ENCODE measurements around the gene PTEN. TPM values are rescaled to one million over a fixed set of nuclear protein-coding genes. Genes with fewer than 3 reads are reported as not detected.
"Not testable (repeated sequence)": the region's sequence is repeated elsewhere in the genome, so short reads cannot be mapped to it uniquely, and the experiment has no call there.

Gene PTEN
- polyA plus RNA-seq, 2 donors = 18.2 to 25.2 TPM

- H3K9me3 ChIP-seq (ENCODE audit: control insufficient read depth in 2 of 2, insufficient read depth in 1 of 2, low read depth in 1 of 2, low read length in 1 of 2); H3K36me3 ChIP-seq (ENCODE audit: control insufficient read depth in 2 of 2, insufficient read depth in 2 of 2, low read length in 1 of 2); H3K27ac ChIP-seq (ENCODE audit: low read depth in 2 of 2, low read length in 1 of 2); H3K4me1 ChIP-seq (ENCODE audit: control insufficient read depth in 2 of 2, insufficient read depth in 2 of 2, low read length in 1 of 2); H3K4me3 ChIP-seq (ENCODE audit: low read depth in 1 of 2, low read length in 2 of 2); H3K27me3 ChIP-seq (ENCODE audit: control insufficient read depth in 1 of 2, insufficient read depth in 2 of 2, low read length in 2 of 2): not testable (repeated sequence)
- 96 to 97% methylated on average over 4 of the region's 4 CpGs for WGBS, 2 donors
These were observed 34.4 kb upstream of the PTEN start for GRCh38 chr10:87829051-87829450.

GRCh38 chr10:87829986-87830729 lies 33.3 kb upstream of the PTEN start:
- Histone ChIP-seq H3K27me3 (ENCODE audit: control insufficient read depth in 1 of 2, insufficient read depth in 2 of 2, low read length in 2 of 2) (no peaks in the 10 kb centered on the region), H3K4me3 (ENCODE audit: low read depth in 1 of 2, low read length in 2 of 2) (no peak overlapping the region), H3K36me3 (ENCODE audit: control insufficient read depth in 2 of 2, insufficient read depth in 2 of 2, low read length in 1 of 2) (no peaks in the 10 kb centered on the region), H3K4me1 (ENCODE audit: control insufficient read depth in 2 of 2, insufficient read depth in 2 of 2, low read length in 1 of 2) (no peaks in the 10 kb centered on the region), H3K9me3 (ENCODE audit: control insufficient read depth in 2 of 2, insufficient read depth in 1 of 2, low read depth in 1 of 2, low read length in 1 of 2) (no peaks in the 10 kb centered on the region), H3K27ac (ENCODE audit: low read depth in 2 of 2, low read length in 1 of 2) (no peak overlapping the region)

DNA sequence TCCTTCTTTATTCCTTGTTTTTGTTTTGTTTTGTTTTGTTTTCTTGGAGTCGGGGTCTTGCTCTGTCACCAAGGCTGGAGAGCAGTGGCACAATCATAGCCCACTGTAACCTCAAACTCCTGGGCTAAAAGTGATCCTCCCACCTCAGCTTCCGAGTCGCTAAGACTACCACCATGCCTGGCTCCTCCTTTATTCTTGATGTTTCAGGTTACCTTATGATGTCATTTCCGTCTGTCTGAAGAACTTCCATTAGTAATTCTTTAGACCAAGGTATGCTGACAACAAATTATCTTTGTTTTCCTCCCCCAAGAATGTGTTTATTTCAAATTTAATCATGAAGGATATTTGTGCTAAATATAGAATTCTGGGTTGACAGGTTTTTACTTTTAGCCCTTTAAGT lies 27.3 kb upstream of the PTEN start:
- WGBS, 2 donors = 85 to 94% methylated on average over 4 of the region's 4 CpGs

DNA sequence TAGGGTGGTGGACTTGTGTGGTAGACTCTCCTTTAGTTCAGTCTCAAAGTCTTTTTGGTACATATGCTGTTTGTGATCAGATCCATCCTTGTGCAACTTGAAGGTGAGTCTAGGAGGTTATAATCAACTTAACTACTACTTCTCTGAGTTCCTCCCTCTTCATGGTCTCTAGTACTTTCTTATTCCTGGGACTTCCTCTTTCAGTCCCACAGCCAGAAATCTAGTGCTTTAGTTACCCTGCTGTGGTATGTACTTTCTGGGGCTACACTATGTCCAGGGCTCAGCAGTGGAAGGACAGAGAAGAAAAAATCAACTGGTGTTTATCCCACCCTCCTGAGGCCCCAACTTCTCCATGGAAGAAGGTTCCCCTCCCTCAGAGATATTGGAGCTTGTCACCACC lies 26.0 kb upstream of the PTEN start:
- Histone ChIP-seq H3K9me3 (ENCODE audit: control insufficient read depth in 2 of 2, insufficient read depth in 1 of 2, low read depth in 1 of 2, low read length in 1 of 2) (no peaks in the 10 kb centered on the region), H3K27ac (ENCODE audit: low read depth in 2 of 2, low read length in 1 of 2) (no peak overlapping the region), H3K27me3 (ENCODE audit: control insufficient read depth in 1 of 2, insufficient read depth in 2 of 2, low read length in 2 of 2) (no peaks in the 10 kb centered on the region), H3K4me1 (ENCODE audit: control insufficient read depth in 2 of 2, insufficient read depth in 2 of 2, low read length in 1 of 2) (no peaks in the 10 kb centered on the region), H3K4me3 (ENCODE audit: low read depth in 1 of 2, low read length in 2 of 2) (no peak overlapping the region), H3K36me3 (ENCODE audit: control insufficient read depth in 2 of 2, insufficient read depth in 2 of 2, low read length in 1 of 2) (no peaks in the 10 kb centered on the region)

More for the DNA sequence above, 27.3 kb upstream of the PTEN start:
- H3K27ac ChIP-seq (ENCODE audit: low read depth in 2 of 2, low read length in 1 of 2) = no peak overlapping the region
- no peaks in the 10 kb centered on the region for H3K27me3 ChIP-seq (ENCODE audit: control insufficient read depth in 1 of 2, insufficient read depth in 2 of 2, low read length in 2 of 2)
- no peaks in the 10 kb centered on the region for H3K4me1 ChIP-seq (ENCODE audit: control insufficient read depth in 2 of 2, insufficient read depth in 2 of 2, low read length in 1 of 2)
- no peaks in the 10 kb centered on the region for H3K9me3 ChIP-seq (ENCODE audit: control insufficient read depth in 2 of 2, insufficient read depth in 1 of 2, low read depth in 1 of 2, low read length in 1 of 2)
- no peaks in the 10 kb centered on the region for H3K36me3 ChIP-seq (ENCODE audit: control insufficient read depth in 2 of 2, insufficient read depth in 2 of 2, low read length in 1 of 2)
- H3K4me3 ChIP-seq (ENCODE audit: low read depth in 1 of 2, low read length in 2 of 2) = no peak overlapping the region

GRCh38 chr10:87838650-87839049 lies 24.8 kb upstream of the PTEN start:
- 48 to 70% methylated on average over 2 of the region's 2 CpGs for WGBS, 2 donors

GRCh38 chr10:87841186-87841585 lies 22.2 kb upstream of the PTEN start:
- no peaks in the 10 kb centered on the region for H3K36me3 ChIP-seq (ENCODE audit: control insufficient read depth in 2 of 2, insufficient read depth in 2 of 2, low read length in 1 of 2)
- H3K27me3 ChIP-seq (ENCODE audit: control insufficient read depth in 1 of 2, insufficient read depth in 2 of 2, low read length in 2 of 2) = no peaks in the 10 kb centered on the region
- no peak overlapping the region for H3K27ac ChIP-seq (ENCODE audit: low read depth in 2 of 2, low read length in 1 of 2)
- WGBS, 2 donors = 85 to 95% methylated on average over 3 of the region's 3 CpGs
- no peak overlapping the region for H3K4me3 ChIP-seq (ENCODE audit: low read depth in 1 of 2, low read length in 2 of 2)
- no peaks in the 10 kb centered on the region for H3K9me3 ChIP-seq (ENCODE audit: control insufficient read depth in 2 of 2, insufficient read depth in 1 of 2, low read depth in 1 of 2, low read length in 1 of 2)
- H3K4me1 ChIP-seq (ENCODE audit: control insufficient read depth in 2 of 2, insufficient read depth in 2 of 2, low read length in 1 of 2) = no peaks in the 10 kb centered on the region

More at GRCh38 chr10:87838650-87839049, 24.8 kb upstream of the PTEN start:
- Histone ChIP-seq H3K4me3 (ENCODE audit: low read depth in 1 of 2, low read length in 2 of 2) (no peak overlapping the region), H3K4me1 (ENCODE audit: control insufficient read depth in 2 of 2, insufficient read depth in 2 of 2, low read length in 1 of 2) (no peaks in the 10 kb centered on the region), H3K27me3 (ENCODE audit: control insufficient read depth in 1 of 2, insufficient read depth in 2 of 2, low read length in 2 of 2) (no peaks in the 10 kb centered on the region), H3K9me3 (ENCODE audit: control insufficient read depth in 2 of 2, insufficient read depth in 1 of 2, low read depth in 1 of 2, low read length in 1 of 2) (no peaks in the 10 kb centered on the region), H3K27ac (ENCODE audit: low read depth in 2 of 2, low read length in 1 of 2) (no peak overlapping the region), H3K36me3 (ENCODE audit: control insufficient read depth in 2 of 2, insufficient read depth in 2 of 2, low read length in 1 of 2) (no peaks in the 10 kb centered on the region)

DNA sequence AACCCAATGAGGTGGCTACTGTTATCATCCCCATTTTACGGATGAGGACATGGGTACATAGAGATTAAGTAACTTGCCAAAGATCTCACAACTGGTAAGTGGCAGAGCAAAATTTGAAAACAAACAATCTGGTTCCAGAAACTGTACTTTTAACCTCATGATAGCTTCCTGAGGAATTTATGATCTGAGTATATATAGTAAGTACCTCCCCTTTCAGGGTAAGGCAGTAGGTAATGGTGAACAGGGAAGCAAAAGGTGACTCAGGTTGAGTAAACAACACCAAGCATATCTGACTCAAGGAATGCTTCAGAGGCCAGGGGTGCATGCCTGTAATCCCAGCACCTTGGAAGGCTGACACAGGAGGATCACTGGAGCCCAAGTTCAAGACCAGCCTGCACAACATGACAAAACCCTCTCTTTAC lies 21.2 kb upstream of the PTEN start:
- no peaks in the 10 kb centered on the region for H3K36me3 ChIP-seq (ENCODE audit: control insufficient read depth in 2 of 2, insufficient read depth in 2 of 2, low read length in 1 of 2)
- no peaks in the 10 kb centered on the region for H3K4me1 ChIP-seq (ENCODE audit: control insufficient read depth in 2 of 2, insufficient read depth in 2 of 2, low read length in 1 of 2)
- no peak overlapping the region for H3K4me3 ChIP-seq (ENCODE audit: low read depth in 1 of 2, low read length in 2 of 2)
- no peaks in the 10 kb centered on the region for H3K27me3 ChIP-seq (ENCODE audit: control insufficient read depth in 1 of 2, insufficient read depth in 2 of 2, low read length in 2 of 2)
- WGBS, 2 donors = 67 to 75% methylated on average over 1 of the region's 1 CpG
- H3K9me3 ChIP-seq (ENCODE audit: control insufficient read depth in 2 of 2, insufficient read depth in 1 of 2, low read depth in 1 of 2, low read length in 1 of 2) = no peaks in the 10 kb centered on the region
- H3K27ac ChIP-seq (ENCODE audit: low read depth in 2 of 2, low read length in 1 of 2) = no peak overlapping the region

DNA sequence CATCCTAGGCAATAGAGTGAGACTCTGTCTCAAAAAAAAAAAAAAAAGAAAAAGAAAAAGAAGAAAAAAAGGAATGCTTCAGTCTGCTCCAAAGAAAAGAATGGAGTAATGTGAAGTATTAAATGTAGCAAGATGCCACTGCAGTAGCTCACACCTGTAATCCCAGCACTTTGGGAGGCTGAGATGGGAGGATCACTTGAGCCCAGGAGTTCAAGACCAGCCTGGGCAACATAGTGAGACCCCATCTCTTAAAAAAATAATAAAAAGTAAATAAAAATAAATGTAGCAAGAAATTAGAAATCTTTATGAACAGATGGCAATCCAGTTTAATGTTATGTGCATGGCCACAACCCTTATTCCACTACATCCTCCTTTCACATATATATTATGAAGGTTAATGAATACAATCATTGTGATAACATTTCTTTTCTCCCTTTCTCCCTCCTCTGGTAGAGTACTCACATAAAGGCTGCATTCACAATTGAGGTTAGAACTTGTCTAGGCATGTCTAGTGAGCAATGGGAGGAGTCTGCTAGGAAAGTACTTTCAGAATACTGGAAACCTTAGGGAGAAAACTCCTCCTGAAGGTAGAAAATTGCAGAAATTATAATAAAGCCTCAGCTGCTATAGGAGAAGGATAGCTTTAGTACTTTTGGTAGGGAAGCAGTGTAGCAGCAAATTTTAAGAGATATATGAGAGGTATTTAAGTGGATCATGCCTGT lies 20.5 kb upstream of the PTEN start:
- H3K27me3 ChIP-seq (ENCODE audit: control insufficient read depth in 1 of 2, insufficient read depth in 2 of 2, low read length in 2 of 2) = no peaks in the 10 kb centered on the region
- H3K9me3 ChIP-seq (ENCODE audit: control insufficient read depth in 2 of 2, insufficient read depth in 1 of 2, low read depth in 1 of 2, low read length in 1 of 2) = no peaks in the 10 kb centered on the region
- H3K4me3 ChIP-seq (ENCODE audit: low read depth in 1 of 2, low read length in 2 of 2) = no peak overlapping the region
- H3K27ac ChIP-seq (ENCODE audit: low read depth in 2 of 2, low read length in 1 of 2) = no peak overlapping the region
- H3K4me1 ChIP-seq (ENCODE audit: control insufficient read depth in 2 of 2, insufficient read depth in 2 of 2, low read length in 1 of 2) = no peaks in the 10 kb centered on the region
- H3K36me3 ChIP-seq (ENCODE audit: control insufficient read depth in 2 of 2, insufficient read depth in 2 of 2, low read length in 1 of 2) = no peaks in the 10 kb centered on the region

DNA sequence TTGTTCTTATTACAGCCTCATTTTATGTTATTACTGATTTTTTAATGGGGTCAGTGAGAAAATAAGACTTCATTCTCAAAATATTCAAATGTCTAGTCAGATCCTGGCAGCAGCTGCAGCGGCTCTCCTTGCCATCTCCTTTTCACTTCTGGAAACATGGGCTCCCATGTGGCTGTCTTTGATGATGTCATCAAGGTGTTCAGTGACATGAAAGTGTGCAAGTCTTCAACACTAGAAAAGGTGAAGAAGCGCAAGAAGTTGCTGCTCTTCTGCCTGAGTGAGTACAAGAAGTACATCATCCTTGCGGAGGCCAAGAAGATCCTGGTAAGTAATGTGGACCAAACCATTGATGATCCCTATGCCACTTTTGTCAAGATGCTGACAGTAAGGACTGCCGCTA lies 19.7 kb upstream of the PTEN start:
- H3K9me3 ChIP-seq (ENCODE audit: control insufficient read depth in 2 of 2, insufficient read depth in 1 of 2, low read depth in 1 of 2, low read length in 1 of 2) = no peaks in the 10 kb centered on the region
- no peak overlapping the region for H3K4me3 ChIP-seq (ENCODE audit: low read depth in 1 of 2, low read length in 2 of 2)
- no peaks in the 10 kb centered on the region for H3K36me3 ChIP-seq (ENCODE audit: control insufficient read depth in 2 of 2, insufficient read depth in 2 of 2, low read length in 1 of 2)
- no peak overlapping the region for H3K27ac ChIP-seq (ENCODE audit: low read depth in 2 of 2, low read length in 1 of 2)
- H3K4me1 ChIP-seq (ENCODE audit: control insufficient read depth in 2 of 2, insufficient read depth in 2 of 2, low read length in 1 of 2) = no peaks in the 10 kb centered on the region
- H3K27me3 ChIP-seq (ENCODE audit: control insufficient read depth in 1 of 2, insufficient read depth in 2 of 2, low read length in 2 of 2) = no peaks in the 10 kb centered on the region
- WGBS, 2 donors = 97 to 98% methylated on average over 4 of the region's 4 CpGs
